Endothelial cell of umbilical vein (primary cell): ENCODE measurements around the gene RAB25. TPM values are rescaled to one million over a fixed set of nuclear protein-coding genes. Genes with fewer than 3 reads are reported as not detected.

Source experiments
- BruUV-seq: library from RNA; stranded (reverse); fragments of 400-500 nt; replicated peaks from 2 replicates; lab custom pipeline; 2021; lab: Mats Ljungman, UMichigan
- CTCF ChIA-PET: fragments of 300-600, 350-600 bp; sonication (Branson Sonifier 250); formaldehyde crosslinking; loops from one replicate; lab custom pipeline; 2021; ENCODE audit warnings: antibody characterized with exemption, inconsistent platforms; lab: Charles Lee
- POLR2A ChIA-PET: fragments of 300-600, 350-600 bp; sonication (Branson Sonifier 250); formaldehyde crosslinking; loops from one replicate; lab custom pipeline; 2021; ENCODE audit warnings: antibody characterized with exemption, inconsistent platforms; lab: Charles Lee
- DNase-seq: peaks from one replicate; pipeline ENCODE4 v3.0.0-alpha.2; 2011; ENCODE audit warnings: low read depth, low spot score
- FAIRE-seq: peaks from 2 replicates; lab custom pipeline; 2011; peaks lifted over from hg19 to GRCh38; lab: Jason Lieb, UNC
- H2AFZ ChIP-seq: 2 replicates; pipeline ENCODE4 v1.6.0; 2012; ENCODE audit warnings: low read depth, low read length, control low read depth, inconsistent platforms
- H3K27ac ChIP-seq: 2 replicates; pipeline ENCODE4 v1.5.1; 2011; ENCODE audit warnings: low read depth, mild to moderate bottlenecking, control low read depth, low read length, moderate library complexity; ENCODE audit not compliant: insufficient read depth
- H3K27me3 ChIP-seq, 2 experiments: 2 replicates each; pipeline versions ENCODE4 v1.6.0 to v1.6.1; 2011; ENCODE audit warnings: low read length in 2 of 2, mixed read lengths in 1 of 2; ENCODE audit not compliant: control insufficient read depth in 2 of 2, insufficient read depth in 2 of 2
- H3K36me3 ChIP-seq, 2 experiments: 2 replicates in 1 of 2; 3 replicates in 1 of 2; pipeline ENCODE4 v1.5.1; 2011; ENCODE audit warnings: low read length in 2 of 2, mild to moderate bottlenecking in 1 of 2, moderate library complexity in 1 of 2; ENCODE audit not compliant: control insufficient read depth in 2 of 2, insufficient read depth in 2 of 2; ENCODE audit errors: extremely low read depth in 1 of 2
- H3K4me1 ChIP-seq: 3 replicates; pipeline ENCODE4 v1.5.1; 2011; ENCODE audit warnings: mild to moderate bottlenecking, low read length; ENCODE audit not compliant: control insufficient read depth, insufficient read depth; ENCODE audit errors: extremely low read depth
- H3K4me2 ChIP-seq: 2 replicates; pipeline ENCODE4 v1.6.1; 2011; ENCODE audit warnings: low read length, control low read depth, mixed read lengths; ENCODE audit not compliant: insufficient read depth
- H3K4me3 ChIP-seq, 3 experiments: fragments of 200-600 bp in 1 of 3; sonication (generic), shearing (Covaris generic) in 1 of 3; replicated peaks in 1 of 3; 2 replicates each; pipeline ENCODE4 v1.5.1; 2011 to 2016; ENCODE audit warnings: control low read depth in 3 of 3, low read length in 3 of 3, mild to moderate bottlenecking in 2 of 3, inconsistent platforms in 1 of 3, low read depth in 1 of 3, moderate library complexity in 1 of 3; ENCODE audit not compliant: insufficient read depth in 1 of 3
- H3K79me2 ChIP-seq: 2 replicates; pipeline ENCODE4 v1.6.0; 2012; ENCODE audit warnings: low read length, inconsistent platforms; ENCODE audit not compliant: control insufficient read depth, insufficient read depth
- H3K9ac ChIP-seq: replicated peaks from 2 replicates; pipeline ENCODE3; 2011; ENCODE audit warnings: low read length, control low read depth; ENCODE audit not compliant: insufficient read depth; ENCODE audit errors: extremely low read depth
- H3K9me1 ChIP-seq: replicated peaks from 3 replicates; pipeline ENCODE4 v1.6.0; 2011; ENCODE audit warnings: mild to moderate bottlenecking, low read length; ENCODE audit not compliant: control insufficient read depth, insufficient read depth; ENCODE audit errors: extremely low read depth
- H3K9me3 ChIP-seq: replicated peaks from 2 replicates; pipeline ENCODE4 v1.5.1; 2012; ENCODE audit warnings: low read length, inconsistent platforms; ENCODE audit not compliant: control insufficient read depth, insufficient read depth
- H4K20me1 ChIP-seq: replicated peaks from 2 replicates; pipeline ENCODE3; 2011; ENCODE audit warnings: mild to moderate bottlenecking, low read length; ENCODE audit not compliant: control insufficient read depth, insufficient read depth; ENCODE audit errors: extremely low read depth
- CTCF ChIP-seq, 2 donors: IDR thresholded peaks; 1 replicate in 1 of 2; 2 replicates in 1 of 2; pipeline ENCODE4 v1.5.1; 2011; ENCODE audit warnings: low read length in 2 of 2, mild to moderate bottlenecking in 2 of 2, moderate library complexity in 2 of 2, control low read depth in 1 of 2, inconsistent platforms in 1 of 2, low read depth in 1 of 2; ENCODE audit not compliant: insufficient read depth in 1 of 2; ENCODE audit errors: extremely low read depth in 1 of 2
- JUN ChIP-seq: IDR thresholded peaks from 2 replicates; pipeline ENCODE4 v1.6.1; 2011; ENCODE audit warnings: borderline replicate concordance, low read depth; ENCODE audit not compliant: insufficient read length, insufficient read depth
- MAX ChIP-seq: IDR thresholded peaks from 2 replicates; pipeline ENCODE4 v1.6.1; 2011; ENCODE audit not compliant: insufficient read depth, insufficient read length
- MYC ChIP-seq: IDR thresholded peaks from one replicate; pipeline ENCODE4 v1.6.1; 2011; ENCODE audit warnings: mild to moderate bottlenecking, low read depth, low read length
- POLR2AphosphoS5 ChIP-seq: IDR thresholded peaks from 2 replicates; pipeline ENCODE4 v1.6.1; 2012; ENCODE audit warnings: low read depth, mild to moderate bottlenecking, control low read depth, low read length, moderate library complexity; ENCODE audit not compliant: insufficient read depth
- dilution Hi-C: fragments of 300-500 bp; cut with MboI; formaldehyde crosslinking; loops from one replicate; pipeline ENCODE4 v1.15.0; 2019; ENCODE audit warnings: low sequenced_read_pairs; ENCODE audit not compliant: extremely low pct_ligation_motif_present
- intact Hi-C: fragments of 100-400 bp; cut with micrococcal nuclease; formaldehyde crosslinking; loops from one replicate; pipeline ENCODE4 v1.10.0; 2022
- polyA plus RNA-seq, 4 experiments: library from polyadenylated mRNA; depleted of rRNA in 3 of 4; stranded (reverse) in 3 of 4; unstranded in 1 of 4; fragments of >200 nt; gene quantifications; 2 replicates each; pipeline versions ENCODE4 v1.2.1 to v1.2.3, GENCODE V29; 2011 to 2012; ENCODE audit warnings: missing spikeins in 1 of 4
- total RNA-seq: library from RNA; stranded (reverse); gene quantifications from 2 replicates; pipeline ENCODE4 v1.2.3, GENCODE V29; 2021

Gene RAB25
- total and polyA plus RNA-seq, 2 donors (not counting 3 experiments of a cell fraction or from before 2014, with no cell fraction given): not detected

GRCh38 chr1:156090840-156091188 lies 29.9 kb downstream of the RAB25 start:
- H3K9me1 ChIP-seq: no peaks in the 10 kb centered on the region
- H3K27me3 ChIP-seq: no peaks in the 10 kb centered on the region
- BruUV-seq: no TSS peak
- ChIA-PET POLR2A (no interaction called here), CTCF (interaction anchor here (0.7 to 21.0 kb wide), 10 partner anchors 8 to 228 kb away, joined by 3 to 627 read pairs (median 6); no protein-coding TSS in a partner anchor)
- no peak overlapping the region for H3K27ac ChIP-seq
- intact Hi-C loops: loop anchor here (1.0 kb wide), 2 partner anchors 39 to 134 kb away; no protein-coding TSS in a partner anchor
- no peaks in the 10 kb centered on the region for H3K79me2 ChIP-seq
- dilution Hi-C loops: no loop called here
- H3K9me3 ChIP-seq: no peaks in the 10 kb centered on the region
- no peak overlapping the region for H2AFZ ChIP-seq
- peak; percentile 48 to 81 for TF ChIP-seq CTCF (IDR thresholded peaks at IDR 0.05; ENCODE audit: extremely low read depth in 1 of 2, insufficient read depth in 1 of 2, low read depth in 1 of 2, low read length in 2 of 2)
- TF ChIP-seq JUN: no peak
- no peak overlapping the region for H3K9ac ChIP-seq
- H3K4me3 ChIP-seq: no peak overlapping the region
- no peaks in the 10 kb centered on the region for H4K20me1 ChIP-seq
- no peak overlapping the region for H3K4me2 ChIP-seq
- peaks cover 14% of the 10 kb centered on the region for H3K4me1 ChIP-seq
- H3K36me3 ChIP-seq: peaks cover 0 to 3% of the 10 kb centered on the region in 2 experiments
- DNase-seq (peak; percentile 74), FAIRE-seq (peak; percentile 92)

GRCh38 chr1:156091610-156092009 lies 30.6 kb downstream of the RAB25 start:
- intact Hi-C loops: no loop called here

More at GRCh38 chr1:156091610-156092009, 30.6 kb downstream of the RAB25 start:
- Histone ChIP-seq H3K36me3 (peaks cover 0 to 3% of the 10 kb centered on the region in 2 experiments), H3K4me2 (no peak overlapping the region), H3K9me1 (no peaks in the 10 kb centered on the region), H3K27me3 (no peaks in the 10 kb centered on the region), H3K79me2 (no peaks in the 10 kb centered on the region), H3K9me3 (no peaks in the 10 kb centered on the region), H4K20me1 (no peaks in the 10 kb centered on the region), H3K27ac (no peak overlapping the region), H2AFZ (no peak overlapping the region), H3K9ac (no peak overlapping the region), H3K4me3 (no peak overlapping the region), H3K4me1 (peaks cover 14% of the 10 kb centered on the region)
- ChIA-PET POLR2A (no interaction called here), CTCF (interaction anchor here (0.7 to 21.0 kb wide), 8 partner anchors 9 to 228 kb away, joined by 3 to 627 read pairs (median 6); no protein-coding TSS in a partner anchor)
- TF ChIP-seq MAX: no peak
- no peak for TF ChIP-seq MYC
- TF ChIP-seq CTCF (IDR thresholded peaks at IDR 0.05; ENCODE audit: extremely low read depth in 1 of 2, insufficient read depth in 1 of 2, low read depth in 1 of 2, low read length in 2 of 2): no peak
- TF ChIP-seq POLR2AphosphoS5: no peak
- DNase-seq (no peak), FAIRE-seq (no peak)
- dilution Hi-C loops: no loop called here
- BruUV-seq: no TSS peak
